WTC11 (cell line): ENCODE measurements around the gene VPS39. TPM values are rescaled to one million over a fixed set of nuclear protein-coding genes. Genes with fewer than 3 reads are reported as not detected.

Source experiments
- ATAC-seq: fragments of 200-7000 bp; cut with Tn5 transposase; 2 replicates; pipeline ENCODE4 v1.10.0; 2021; ENCODE audit warnings: mild to moderate bottlenecking, moderate library complexity
- CTCF ChIA-PET: fragments of 300-600 bp; sonication (Branson Sonifier 250); formaldehyde crosslinking; loops from one replicate; lab custom pipeline; 2021; ENCODE audit warnings: antibody characterized with exemption; lab: Charles Lee
- POLR2A ChIA-PET: fragments of 350-600 bp; sonication (Branson Sonifier 250); formaldehyde crosslinking; loops from one replicate; lab custom pipeline; 2021; ENCODE audit warnings: antibody characterized with exemption; lab: Charles Lee
- DNase-seq: peaks from one replicate; pipeline ENCODE4 v3.0.0; 2021; ENCODE audit warnings: low spot score
- H3K27ac Mint-ChIP-seq: 2 replicates; pipeline ENCODE4 v1.8.0; 2021; ENCODE audit warnings: mixed read lengths
- H3K27me3 Mint-ChIP-seq: 2 replicates; pipeline ENCODE4 v1.8.0; 2021; ENCODE audit warnings: low read depth, mild to moderate bottlenecking, moderate library complexity, mixed read lengths
- H3K36me3 Mint-ChIP-seq: 2 replicates; pipeline ENCODE4 v1.8.0; 2021; ENCODE audit warnings: mixed read lengths
- H3K4me1 Mint-ChIP-seq: 2 replicates; pipeline ENCODE4 v1.8.0; 2022; ENCODE audit warnings: mixed read lengths
- H3K4me3 Mint-ChIP-seq: 2 replicates; pipeline ENCODE4 v1.8.0; 2021; ENCODE audit warnings: mild to moderate bottlenecking, moderate library complexity, mixed read lengths
- H3K9me3 Mint-ChIP-seq: 2 replicates; pipeline ENCODE4 v1.8.0; 2021; ENCODE audit warnings: mixed read lengths
- AFF4 ChIP-seq: sonication (generic); formaldehyde crosslinking; IDR thresholded peaks from 2 replicates; pipeline ENCODE4 v1.8.1; 2023; ENCODE audit warnings: mild to moderate bottlenecking, missing genetic modification reagents, borderline replicate concordance
- ARID4B ChIP-seq: sonication (generic); formaldehyde crosslinking; IDR thresholded peaks from 2 replicates; pipeline ENCODE4 v1.8.0; 2023; ENCODE audit warnings: missing genetic modification reagents, mild to moderate bottlenecking, borderline replicate concordance
- ATF1 ChIP-seq: sonication (generic); formaldehyde crosslinking; IDR thresholded peaks from 2 replicates; pipeline ENCODE4 v1.8.1; 2023; ENCODE audit warnings: mild to moderate bottlenecking, moderate library complexity, missing genetic modification reagents
- CBFB ChIP-seq: sonication (generic); formaldehyde crosslinking; IDR thresholded peaks from 2 replicates; pipeline ENCODE4 v1.8.1; 2022; ENCODE audit warnings: mild to moderate bottlenecking, low read depth, missing genetic modification reagents
- CDX4 ChIP-seq: fragments of 250-450 bp; sonication (Bioruptor Pico); IDR thresholded peaks from 2 replicates; pipeline ENCODE4 v1.9.0; 2021; ENCODE audit warnings: moderate library complexity, mild to moderate bottlenecking, inconsistent platforms, borderline replicate concordance
- ERG ChIP-seq: fragments of 250-450 bp; sonication (Bioruptor Pico); IDR thresholded peaks from 2 replicates; pipeline ENCODE4 v1.8.0; 2021; ENCODE audit warnings: mild to moderate bottlenecking
- FOXK1 ChIP-seq: sonication (generic); formaldehyde crosslinking; IDR thresholded peaks from 2 replicates; pipeline ENCODE4 v1.8.0; 2022; ENCODE audit warnings: mild to moderate bottlenecking, moderate library complexity, missing genetic modification reagents
- FOXP4 ChIP-seq: sonication (generic); formaldehyde crosslinking; IDR thresholded peaks from 2 replicates; pipeline ENCODE4 v1.8.0; 2022; ENCODE audit warnings: mild to moderate bottlenecking, missing genetic modification reagents
- GTF2I ChIP-seq: fragments of 250-450 bp; sonication (Bioruptor Pico); conservative IDR thresholded peaks from 2 replicates; pipeline ENCODE4 v1.4.0; 2021; ENCODE audit warnings: mild to moderate bottlenecking
- IRF1 ChIP-seq: sonication (generic); formaldehyde crosslinking; IDR thresholded peaks from 2 replicates; pipeline ENCODE4 v1.8.0; 2023; ENCODE audit warnings: missing genetic modification reagents
- JUN ChIP-seq: sonication (generic); formaldehyde crosslinking; IDR thresholded peaks from 2 replicates; pipeline ENCODE4 v1.8.0; 2023; ENCODE audit warnings: mild to moderate bottlenecking, missing genetic modification reagents
- MYBL2 ChIP-seq: sonication (generic); formaldehyde crosslinking; IDR thresholded peaks from 2 replicates; pipeline ENCODE4 v1.8.1; 2023; ENCODE audit warnings: mild to moderate bottlenecking, moderate library complexity, missing genetic modification reagents
- OVOL2 ChIP-seq: fragments of 250-450 bp; sonication (Bioruptor Pico); IDR thresholded peaks from 2 replicates; pipeline ENCODE4 v1.9.0; 2021; ENCODE audit warnings: mild to moderate bottlenecking, borderline replicate concordance
- SMAD4 ChIP-seq: sonication (generic); formaldehyde crosslinking; IDR thresholded peaks from 2 replicates; pipeline ENCODE4 v1.8.0; 2022; ENCODE audit warnings: mild to moderate bottlenecking, missing genetic modification reagents
- ZBTB21 ChIP-seq: sonication (generic); formaldehyde crosslinking; IDR thresholded peaks from 2 replicates; pipeline ENCODE4 v1.8.1; 2023; ENCODE audit warnings: mild to moderate bottlenecking, missing genetic modification reagents, borderline replicate concordance
- ZNF121 ChIP-seq: sonication (generic); formaldehyde crosslinking; IDR thresholded peaks from 2 replicates; pipeline ENCODE4 v1.8.0; 2023; ENCODE audit warnings: missing genetic modification reagents
- ZNF396 ChIP-seq: fragments of 250-450 bp; sonication (Bioruptor Pico); IDR thresholded peaks from 2 replicates; pipeline ENCODE4 v1.8.0; 2021; ENCODE audit warnings: mild to moderate bottlenecking, moderate library complexity, borderline replicate concordance
- ZNF671 ChIP-seq: fragments of 250-450 bp; sonication (Bioruptor Pico); IDR thresholded peaks from 2 replicates; pipeline ENCODE4 v1.8.0; 2021; ENCODE audit warnings: mild to moderate bottlenecking
- total RNA-seq: library from RNA; stranded (reverse); gene quantifications from 3 replicates; pipeline ENCODE4 v1.2.3, GENCODE V29; 2021

VPS39 gene
- total RNA-seq, 1 experiment from 2014 or later, result 44.5 TPM

- H3K4me1 Mint-ChIP-seq, result peaks cover 14% of the 10 kb centered on the region
- ChIA-PET CTCF (no interaction called here), POLR2A (no interaction called here)
- H3K27me3 Mint-ChIP-seq, result no peaks in the 10 kb centered on the region
- no peak for DNase-seq
- H3K4me3 Mint-ChIP-seq, result peak overlapping the region; percentile 96
- H3K9me3 Mint-ChIP-seq, result no peaks in the 10 kb centered on the region
- no peak for TF ChIP-seq FOXK1
- peaks cover 5% of the 10 kb centered on the region for H3K36me3 Mint-ChIP-seq
- H3K27ac Mint-ChIP-seq, result no peak overlapping the region
- ATAC-seq, result no peak
These were observed 1.7 kb downstream of the VPS39 start for GRCh38 chr15:42206406-42206805.

GRCh38 chr15:42203891-42204290 is 4.2 kb downstream of the VPS39 start:
- Mint-ChIP-seq H3K4me3 (no peak overlapping the region), H3K27ac (no peak overlapping the region), H3K9me3 (no peaks in the 10 kb centered on the region), H3K27me3 (no peaks in the 10 kb centered on the region), H3K4me1 (peaks cover 14% of the 10 kb centered on the region), H3K36me3 (no peaks in the 10 kb centered on the region)
- no peak for ATAC-seq
- TF ChIP-seq ZNF671 (CRISPR knock-in tag) (no peak), CDX4 (no peak), MYBL2 (CRISPR knock-in tag) (no peak), OVOL2 (no peak), AFF4 (no peak), GTF2I (no peak), ZNF396 (CRISPR knock-in tag) (no peak), JUN (CRISPR knock-in tag) (no peak), ERG (no peak), SMAD4 (CRISPR knock-in tag) (no peak), FOXP4 (CRISPR knock-in tag) (no peak), ZNF121 (CRISPR knock-in tag) (no peak), CBFB (CRISPR knock-in tag) (no peak), ARID4B (CRISPR knock-in tag) (no peak), ZBTB21 (CRISPR knock-in tag) (no peak), ATF1 (CRISPR knock-in tag) (no peak), IRF1 (CRISPR knock-in tag) (no peak)
- DNase-seq, result no peak
- POLR2A ChIA-PET, result interaction anchor here (1.4 kb wide), 1 partner anchor 182 kb away, joined by 3 read pairs; no protein-coding TSS in a partner anchor
- CTCF ChIA-PET, result interaction anchor here (0.6 to 1.0 kb wide), 2 partner anchors 70 to 181 kb away, joined by 3 read pairs; no protein-coding TSS in a partner anchor
